Neural progenitor cell (in vitro differentiated cells): ENCODE data around the gene OAS1.
"Not testable (repeated sequence)": the region's sequence is repeated elsewhere in the genome, so short reads cannot be mapped to it uniquely, and the experiment has no call there.

Source experiments
- CTCF ChIP-seq: fragments of 200-600 bp; sonication (generic); IDR thresholded peaks from 2 replicates; pipeline ENCODE4 v1.5.1; 2017; ENCODE audit warnings: antibody characterized with exemption, mild to moderate bottlenecking
- EZH2 ChIP-seq: fragments of 200-600 bp; sonication (generic); IDR thresholded peaks from 2 replicates; pipeline ENCODE4 v1.6.1; 2017; ENCODE audit warnings: antibody characterized with exemption, mild to moderate bottlenecking, moderate library complexity
- EZH2phosphoT487 ChIP-seq: fragments of 200-600 bp; sonication (generic); IDR thresholded peaks from 2 replicates; pipeline ENCODE4 v1.6.1; 2017; ENCODE audit warnings: antibody characterized with exemption

- TF ChIP-seq CTCF, EZH2phosphoT487, EZH2: not testable (repeated sequence)
Measured at GRCh38 chr12:112957125-112957524, 50.4 kb downstream of the OAS1 start.
